Left forelimb (tissue), 1 donor: ENCODE data around the gene RASGRP4.
A peak's percentile ranks its signal among the peaks of the same experiment; 100 is the strongest.
"Not testable (repeated sequence)": the region's sequence is repeated elsewhere in the genome, so short reads cannot be mapped to it uniquely, and the experiment has no call there.

Experiments used
- DNase-seq: peaks from one replicate; pipeline ENCODE4 v3.0.0-alpha.2; 2018; ENCODE audit warnings: low spot score

Gene RASGRP4

DNA sequence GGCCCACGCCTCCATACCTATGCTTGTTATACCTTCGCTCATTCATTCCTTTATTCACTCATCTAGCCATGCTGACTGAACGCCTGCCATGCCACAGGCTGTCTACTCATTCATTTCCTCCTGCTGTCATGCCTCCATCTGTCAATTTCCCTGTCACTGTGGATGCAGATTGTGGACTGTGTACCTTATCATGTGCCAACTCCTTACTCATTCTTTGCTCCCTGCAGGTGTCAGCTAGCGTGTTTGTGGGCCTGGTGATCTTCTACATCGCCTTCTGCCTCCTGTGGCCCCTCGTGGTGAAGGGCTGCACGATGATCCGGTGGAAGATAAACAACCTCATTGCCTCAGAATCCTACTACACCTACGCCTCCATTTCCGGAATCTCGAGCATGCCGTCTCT lies 55.7 kb downstream of the RASGRP4 start:
- DNase-seq, result no peak

DNA sequence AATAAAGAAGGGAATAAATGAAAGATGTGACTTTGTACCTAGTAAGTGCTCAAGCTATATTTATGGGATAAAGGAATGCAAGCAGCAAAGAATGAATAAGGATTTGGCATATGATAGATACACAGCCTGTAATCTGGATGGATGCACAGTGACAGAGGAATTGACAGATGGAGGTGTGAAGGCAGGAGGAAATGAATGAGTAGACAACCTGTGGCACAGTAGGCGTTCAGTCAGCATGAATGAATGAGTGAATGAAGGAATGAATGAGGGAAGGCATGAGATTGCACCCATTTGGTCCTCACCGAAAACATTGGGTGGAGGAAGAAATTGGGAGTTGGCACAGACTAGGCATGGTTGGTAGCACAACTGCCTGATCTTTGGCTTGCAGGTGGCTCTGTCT lies 56.4 kb downstream of the RASGRP4 start:
- no peak for DNase-seq

DNA sequence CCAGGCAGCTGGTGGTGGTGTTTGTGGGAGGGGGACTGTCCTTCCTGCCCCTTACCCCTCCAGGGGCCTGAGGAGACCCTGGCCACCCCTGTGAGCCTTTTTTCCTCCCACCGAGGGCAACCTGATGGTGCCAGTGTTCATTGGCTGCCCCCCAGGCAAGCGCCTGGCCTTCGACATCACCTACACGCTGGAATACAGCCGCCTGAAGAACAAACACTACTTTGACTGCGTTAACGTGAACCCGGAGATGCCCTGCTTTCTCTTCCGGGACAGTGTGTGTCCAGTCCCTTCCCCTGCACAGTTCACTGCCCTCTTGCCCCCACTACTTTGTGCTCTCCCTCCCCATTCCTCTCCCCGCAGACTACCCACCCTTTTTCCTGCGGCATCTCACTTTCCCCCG lies 59.0 kb downstream of the RASGRP4 start:
- no peak for DNase-seq

DNA sequence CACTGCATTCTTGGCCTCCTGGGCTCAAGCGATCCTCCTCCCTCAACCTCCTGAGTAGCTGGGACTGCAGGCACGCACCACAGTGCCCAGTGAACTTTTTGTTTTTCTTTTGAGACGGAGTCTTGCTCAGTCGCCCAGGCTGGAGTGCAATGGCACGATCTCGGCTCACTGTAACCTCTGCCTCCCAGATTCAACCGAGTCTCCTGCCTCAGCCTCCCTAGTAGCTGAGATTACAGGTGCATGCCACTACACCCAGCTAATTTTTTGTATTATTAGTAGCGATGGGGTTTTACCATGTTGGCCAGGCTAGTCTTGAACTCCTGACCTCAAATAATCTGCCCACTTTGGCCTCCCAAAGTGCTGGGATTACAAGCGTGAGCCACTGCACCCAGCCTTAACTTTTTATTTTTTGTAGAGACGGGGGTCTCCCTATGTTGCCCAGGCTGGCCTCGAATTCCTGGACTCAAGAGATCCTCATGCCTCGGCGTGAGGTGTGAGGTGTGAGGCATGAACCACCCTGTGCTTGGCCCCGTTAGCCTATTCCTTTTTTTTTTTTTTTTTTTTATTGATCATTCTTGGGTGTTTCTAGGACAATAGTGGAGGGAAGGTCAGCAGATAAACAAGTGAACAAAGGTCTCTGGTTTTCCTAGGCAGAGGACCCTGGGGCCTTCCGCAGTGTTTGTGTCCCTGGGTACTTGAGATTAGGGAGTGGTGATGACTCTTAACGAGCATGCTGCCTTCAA lies 62.9 kb downstream of the RASGRP4 start:
- not testable (repeated sequence) for DNase-seq

DNA sequence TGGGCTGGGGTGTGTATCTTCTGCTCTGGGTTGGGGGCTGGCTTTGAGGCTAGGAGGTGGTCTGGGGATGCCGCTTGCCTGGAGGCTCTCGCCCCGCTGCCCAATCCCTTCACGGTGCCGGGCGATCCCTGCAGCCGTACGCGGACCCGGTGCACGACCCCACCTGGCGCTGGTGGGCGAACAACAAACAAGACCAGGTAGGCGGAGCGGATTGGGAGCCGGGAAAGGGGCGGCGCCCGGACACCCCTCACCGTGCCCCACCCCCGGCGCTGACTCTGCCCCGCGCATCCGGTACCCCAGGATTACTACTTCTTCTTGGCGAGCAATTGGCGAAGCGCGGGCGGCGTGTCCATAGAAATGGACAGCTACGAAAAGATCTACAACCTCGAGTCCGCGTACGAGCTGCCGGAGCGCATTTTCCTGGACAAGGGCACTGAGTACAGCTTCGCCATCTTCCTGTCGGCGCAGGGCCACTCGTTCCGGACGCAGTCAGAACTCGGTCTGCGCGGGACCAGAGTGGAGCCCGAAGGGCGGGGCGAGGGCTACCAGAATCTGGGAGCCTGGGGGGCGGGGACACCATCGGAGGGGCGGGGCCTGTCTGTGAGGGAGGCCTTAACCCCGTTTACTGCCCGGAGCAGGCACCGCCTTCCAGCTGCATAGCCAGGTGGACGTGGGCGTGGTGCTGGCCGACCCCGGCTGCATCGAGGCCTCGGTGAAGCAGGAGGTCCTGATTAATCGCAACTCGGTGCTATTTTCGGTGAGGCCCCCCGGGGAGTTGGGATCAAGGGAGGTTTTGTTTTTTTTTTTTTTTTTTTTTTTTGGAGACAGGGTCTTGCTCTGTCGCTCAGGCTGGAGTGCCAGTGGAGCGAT lies 63.7 kb downstream of the RASGRP4 start:
- DNase-seq, result no peak

DNA sequence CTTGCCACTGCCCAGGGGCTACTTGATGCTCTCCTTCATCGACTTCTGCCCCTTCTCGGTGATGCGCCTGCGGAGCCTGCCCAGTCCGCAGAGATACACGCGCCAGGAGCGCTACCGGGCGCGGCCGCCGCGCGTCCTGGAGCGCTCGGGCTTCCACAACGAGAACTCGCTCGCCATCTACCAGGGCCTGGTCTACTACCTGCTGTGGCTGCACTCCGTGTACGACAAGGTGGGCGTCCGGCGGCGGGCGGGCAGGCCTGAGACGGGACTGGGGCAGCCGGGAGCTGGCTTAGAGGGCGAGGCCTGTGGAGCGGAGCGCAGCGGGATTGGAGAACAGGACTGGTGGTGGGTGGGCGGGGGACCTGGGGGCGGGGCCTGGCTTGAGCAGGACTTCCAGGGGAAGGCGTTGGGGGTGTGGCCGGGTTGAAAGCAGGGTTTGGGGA lies 64.4 kb downstream of the RASGRP4 start:
- DNase-seq, result peak; percentile 81

DNA sequence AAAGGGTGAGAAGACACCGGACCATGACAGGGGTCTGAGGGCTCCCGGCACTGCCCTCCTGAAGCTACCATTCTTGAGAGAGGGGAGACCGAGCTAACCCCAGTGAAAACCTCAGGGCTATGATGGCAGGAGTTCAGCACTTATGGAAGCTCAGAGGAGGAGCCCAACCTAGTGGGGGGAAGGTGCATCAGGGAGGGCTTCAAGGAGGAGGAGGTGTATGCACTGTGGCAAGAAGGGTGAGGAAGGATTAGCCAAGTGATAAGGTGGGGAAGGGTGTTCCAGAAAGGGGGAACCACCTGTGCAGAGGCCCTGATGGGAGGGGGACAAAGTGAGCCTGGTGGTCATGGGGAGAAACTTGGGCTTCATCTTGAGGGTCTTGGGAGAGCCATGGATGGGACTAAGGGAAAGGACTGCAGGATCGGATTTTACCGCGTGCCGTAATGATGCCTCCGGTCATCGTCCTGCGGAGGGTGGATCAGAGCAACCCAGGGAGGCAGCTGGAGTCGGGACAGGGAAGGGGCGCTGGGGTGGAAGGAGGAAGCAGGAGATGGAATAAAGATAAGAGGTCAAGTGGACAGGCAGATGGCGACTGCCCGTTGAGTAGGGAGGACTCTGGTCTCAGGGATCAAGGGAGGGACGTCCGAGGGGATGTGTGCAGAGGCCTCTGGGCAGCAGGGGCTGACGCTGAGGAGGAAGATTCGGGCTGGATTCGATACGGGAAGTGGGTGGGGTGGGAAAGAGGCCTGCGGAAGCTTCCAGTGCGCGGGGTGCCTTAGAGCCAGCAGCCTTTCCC lies 65.0 kb downstream of the RASGRP4 start:
- no peak for DNase-seq

DNA sequence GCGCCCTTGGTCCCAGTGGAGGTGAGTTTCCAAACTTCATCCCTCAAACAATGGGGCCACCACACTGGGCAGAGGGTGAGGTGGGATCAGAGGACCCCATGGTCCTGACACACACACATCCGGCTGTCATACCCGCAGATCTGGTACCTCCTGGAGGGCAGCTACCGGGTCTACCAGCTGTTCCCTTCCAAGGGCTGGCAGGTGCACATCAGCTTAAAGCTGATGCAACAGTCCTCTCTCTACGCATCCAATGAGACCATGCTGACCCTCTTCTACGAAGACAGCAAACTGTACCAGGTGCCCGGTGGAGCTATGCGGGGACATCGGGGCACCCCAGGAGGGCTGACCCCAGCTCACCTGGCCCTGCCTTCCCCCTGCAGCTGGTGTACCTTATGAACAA lies 65.7 kb downstream of the RASGRP4 start:
- DNase-seq, result no peak

DNA sequence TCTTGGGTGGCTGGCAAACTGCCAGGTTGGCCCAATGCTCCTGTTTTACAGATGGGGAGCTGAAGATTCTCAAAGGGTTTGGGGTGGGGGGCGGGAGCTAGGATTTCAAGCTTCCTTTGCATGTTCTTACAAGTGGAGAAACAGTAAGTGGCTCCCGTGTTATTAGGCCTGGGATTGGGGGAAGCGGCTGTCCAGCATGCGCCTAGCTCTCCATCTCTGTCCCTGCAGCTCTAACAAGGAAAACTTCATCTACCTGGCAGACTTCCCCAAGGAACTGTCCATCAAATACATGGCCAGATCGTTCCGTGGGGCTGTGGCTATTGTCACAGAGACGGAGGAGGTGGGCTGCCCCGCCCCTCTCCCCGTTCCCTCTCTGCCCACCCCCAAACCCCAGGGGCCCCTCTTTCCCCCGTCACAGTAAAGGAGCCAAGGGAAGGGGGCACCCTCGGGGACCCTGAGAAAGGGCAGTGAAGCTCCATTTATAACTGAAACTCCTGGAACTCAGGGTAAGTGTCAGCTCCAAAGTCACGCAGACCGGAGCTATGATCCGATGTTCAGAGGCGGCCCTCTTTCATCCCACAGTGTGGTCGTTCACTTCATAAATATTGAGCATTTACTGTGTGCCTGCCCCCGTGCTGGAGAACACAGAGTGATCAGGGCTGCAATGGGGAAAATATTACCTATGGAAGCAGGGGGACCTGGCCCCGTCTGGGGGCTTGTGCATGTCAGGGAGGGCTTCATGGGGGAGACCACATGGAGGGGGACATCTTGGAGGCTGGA lies 66.6 kb downstream of the RASGRP4 start:
- no peak for DNase-seq
